Subcutaneous abdominal adipose tissue (tissue), 5 donors: ENCODE results near the gene DHX58.
A peak's percentile ranks its signal among the peaks of the same experiment; 100 is the strongest.

ENCODE experiments used
- H3K27ac ChIP-seq: one replicate; pipeline ENCODE4 v1.7.0; 2013; ENCODE audit warnings: low read depth, mild to moderate bottlenecking, inconsistent platforms, low read length, moderate library complexity
- H3K27me3 ChIP-seq, 5 donors: one replicate each; pipeline ENCODE4 v1.7.0; 2013; ENCODE audit warnings: low read length in 5 of 5, inconsistent platforms in 1 of 5; ENCODE audit not compliant: control insufficient read depth in 5 of 5, insufficient read depth in 4 of 5
- H3K36me3 ChIP-seq, 5 donors: one replicate each; pipeline ENCODE4 v1.7.0; 2013; ENCODE audit warnings: low read length in 5 of 5; ENCODE audit not compliant: control insufficient read depth in 5 of 5, insufficient read depth in 5 of 5
- H3K4me1 ChIP-seq, 5 donors: one replicate each; pipeline ENCODE4 v1.7.0; 2013; ENCODE audit warnings: low read length in 5 of 5, mild to moderate bottlenecking in 3 of 5, moderate library complexity in 1 of 5; ENCODE audit not compliant: control insufficient read depth in 5 of 5, insufficient read depth in 5 of 5
- H3K4me3 ChIP-seq, 5 donors: one replicate each; pipeline ENCODE4 v1.7.0; 2013; ENCODE audit warnings: low read length in 5 of 5, low read depth in 1 of 5
- H3K9ac ChIP-seq, 5 donors: one replicate each; pipeline ENCODE4 v1.7.0; 2013; ENCODE audit warnings: low read length in 5 of 5, mild to moderate bottlenecking in 4 of 5, moderate library complexity in 3 of 5
- H3K9me3 ChIP-seq, 5 donors: one replicate each; pipeline ENCODE4 v1.7.0; 2013; ENCODE audit warnings: low read length in 5 of 5; ENCODE audit not compliant: control insufficient read depth in 5 of 5
- donor health status: healthy.
- donor health status: healthy.
- donor health status: healthy.
- donor health status: healthy.
- donor health status: healthy.

DHX58 gene

DNA sequence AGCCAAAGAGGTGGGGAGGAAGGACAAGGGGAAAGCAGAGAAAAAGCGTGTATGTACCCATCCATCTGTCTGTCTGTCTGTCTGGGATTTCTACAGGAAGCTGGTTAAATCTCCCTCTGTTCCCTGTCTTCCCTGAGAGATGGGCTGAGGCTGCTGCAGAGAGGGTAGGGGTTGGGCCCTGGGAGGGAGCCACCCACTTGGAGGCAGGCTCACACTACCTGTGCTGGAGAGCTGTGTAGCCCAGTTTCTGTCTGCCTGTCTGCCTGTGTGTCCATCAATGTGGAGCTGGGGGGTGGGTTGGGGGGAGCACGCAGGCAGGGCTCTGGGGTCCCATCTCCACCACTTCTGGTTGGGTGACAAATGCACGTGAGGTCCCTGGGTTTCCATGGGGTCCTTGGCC, 43.5 kb downstream of the DHX58 start:
- Histone ChIP-seq H3K9ac (no peak overlapping the region), H3K4me1 (peaks cover 0 to 24% (median 20%) of the 10 kb centered on the region in 5 donors), H3K36me3 (no peaks in the 10 kb centered on the region), H3K4me3 (no peak overlapping the region), H3K27me3 (peaks cover 28 to 43% (median 30%) of the 10 kb centered on the region in 5 donors), H3K9me3 (no peaks in the 10 kb centered on the region), H3K27ac (no peak overlapping the region)

DNA sequence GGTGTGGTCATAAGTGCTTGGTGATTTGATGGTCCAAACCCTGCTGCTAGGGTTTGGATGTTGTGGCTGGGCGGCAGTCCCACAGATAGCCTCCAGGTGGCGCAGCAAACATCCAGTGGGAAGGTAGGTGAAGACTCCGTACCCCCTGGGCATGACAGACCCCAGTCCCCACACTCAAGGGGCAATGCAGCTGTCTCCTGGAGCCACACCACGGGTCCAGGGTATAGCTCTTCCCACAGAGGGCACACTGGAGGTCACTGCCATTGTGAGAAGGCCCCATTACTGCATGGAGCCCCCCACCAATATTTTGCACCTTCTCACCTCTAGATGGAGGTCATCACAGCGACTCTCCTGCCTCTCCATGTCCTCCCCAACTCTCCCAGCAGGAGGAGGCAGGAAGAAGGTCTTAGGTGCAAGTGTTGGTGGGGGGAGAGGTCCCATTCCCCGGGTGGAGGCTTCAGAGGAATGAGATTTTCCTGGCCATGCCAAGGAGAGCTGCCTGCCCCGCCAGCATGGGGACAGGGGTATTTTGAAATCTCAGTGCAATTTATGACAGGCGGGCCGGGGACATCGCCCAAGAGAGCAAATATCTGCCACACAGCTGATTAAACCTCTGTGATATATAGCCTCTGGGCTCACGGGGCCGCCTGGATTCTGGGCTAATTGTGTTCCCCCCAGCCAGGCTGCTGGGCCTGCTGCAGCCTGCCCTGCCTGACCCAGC, 45.0 kb downstream of the DHX58 start:
- Histone ChIP-seq H3K27ac (no peak overlapping the region), H3K4me3 (peak overlapping the region in 1 of 5 donors; percentile 9), H3K36me3 (no peaks in the 10 kb centered on the region), H3K9me3 (no peaks in the 10 kb centered on the region), H3K9ac (no peak overlapping the region), H3K4me1 (peaks cover 0 to 29% (median 17%) of the 10 kb centered on the region in 5 donors), H3K27me3 (peaks cover 19 to 34% (median 24%) of the 10 kb centered on the region in 5 donors)

DNA sequence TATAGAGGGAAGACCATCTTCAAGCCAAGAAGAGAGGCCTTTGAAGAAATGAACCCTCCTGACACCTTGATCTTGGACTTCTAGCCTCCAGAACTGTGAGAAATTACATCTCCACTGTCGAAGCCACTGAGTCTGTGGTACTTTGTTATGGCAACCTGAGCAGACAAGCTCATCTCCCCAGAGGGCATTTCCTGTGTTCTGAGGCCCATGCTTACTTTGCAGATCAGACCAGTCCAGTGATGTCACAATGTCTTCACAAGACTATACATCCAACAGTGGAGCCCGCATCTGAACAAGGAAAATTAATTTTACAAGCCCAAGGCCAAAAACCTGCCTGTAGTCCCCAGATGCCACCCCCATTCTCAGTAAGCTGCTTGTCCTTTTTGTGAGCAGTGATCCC, 47.3 kb downstream of the DHX58 start:
- H3K4me1 ChIP-seq: peaks cover 0 to 19% (median 9%) of the 10 kb centered on the region in 5 donors
- H3K36me3 ChIP-seq: no peaks in the 10 kb centered on the region
- no peak overlapping the region for H3K27ac ChIP-seq
- no peaks in the 10 kb centered on the region for H3K9me3 ChIP-seq
- H3K4me3 ChIP-seq: no peak overlapping the region
- no peak overlapping the region for H3K9ac ChIP-seq
- H3K27me3 ChIP-seq: peaks cover 0 to 18% (median 5%) of the 10 kb centered on the region in 5 donors

DNA sequence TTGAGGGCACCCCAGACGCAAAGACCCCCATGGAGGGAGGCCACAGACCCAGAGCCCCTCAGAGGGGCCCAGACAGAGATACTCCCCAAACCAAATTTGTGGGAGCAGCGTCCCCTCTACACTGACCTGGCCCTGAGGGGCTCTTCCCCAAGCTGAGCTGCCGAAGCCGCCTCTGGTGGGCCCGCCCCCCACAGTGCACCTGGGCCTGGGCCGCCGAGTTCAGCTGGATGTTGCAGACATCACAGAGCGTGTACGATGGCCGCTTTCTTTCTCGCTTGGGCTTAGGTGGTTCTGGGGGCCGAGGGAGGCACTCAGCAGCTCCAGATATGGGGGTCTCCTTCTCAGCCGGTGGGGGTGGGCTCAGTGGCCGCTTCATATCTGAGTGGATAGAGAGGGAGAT, 49.8 kb downstream of the DHX58 start:
- H3K4me1 ChIP-seq: peaks cover 0 to 16% (median 4%) of the 10 kb centered on the region in 5 donors
- no peaks in the 10 kb centered on the region for H3K9me3 ChIP-seq
- H3K27ac ChIP-seq: no peak overlapping the region
- H3K4me3 ChIP-seq: no peak overlapping the region
- H3K36me3 ChIP-seq: no peaks in the 10 kb centered on the region
- peaks cover 0 to 20% (median 8%) of the 10 kb centered on the region in 5 donors for H3K27me3 ChIP-seq
- H3K9ac ChIP-seq: no peak overlapping the region

DNA sequence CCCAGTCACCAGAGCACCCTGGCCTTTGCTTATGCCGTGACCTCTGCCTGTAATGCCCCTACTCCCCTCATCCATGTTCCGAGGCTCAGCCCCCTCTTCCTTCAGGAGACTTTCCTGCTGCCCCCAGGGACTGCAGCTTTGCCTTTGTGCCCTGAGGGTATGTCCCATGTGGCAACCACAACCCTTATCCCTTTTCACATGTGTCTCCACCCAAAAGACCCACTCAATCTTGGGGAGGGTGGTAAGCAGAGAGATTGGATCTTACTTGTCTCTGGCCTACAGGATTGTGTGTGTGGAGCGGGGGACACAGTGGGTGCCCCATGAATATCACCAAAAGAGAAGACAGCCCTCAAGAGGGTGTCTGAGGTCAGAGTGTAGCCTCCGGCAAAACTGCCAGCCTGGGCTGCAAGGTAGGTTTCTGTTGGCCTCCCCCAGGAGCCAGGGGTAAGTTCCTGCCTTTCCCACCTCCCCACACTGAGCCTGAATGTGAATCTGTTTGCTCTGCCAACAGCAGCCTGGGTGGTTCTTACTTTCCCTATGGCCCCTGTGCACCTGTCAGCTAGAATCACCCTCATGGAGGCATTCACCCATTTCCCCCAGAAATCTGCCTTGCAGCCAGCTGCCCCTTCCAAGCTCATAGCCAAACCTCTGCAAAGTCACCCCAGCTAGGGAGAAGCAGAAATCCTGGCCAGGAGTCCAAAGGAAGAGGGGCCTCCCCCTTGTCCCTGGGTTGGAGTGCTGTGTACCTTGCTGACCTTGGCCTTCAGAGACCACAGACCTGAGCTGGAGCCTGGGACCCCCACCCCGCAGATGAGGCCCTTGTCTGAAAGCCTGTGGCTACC, 50.6 kb downstream of the DHX58 start:
- no peak overlapping the region for H3K27ac ChIP-seq
- no peaks in the 10 kb centered on the region for H3K9me3 ChIP-seq
- H3K27me3 ChIP-seq: peaks cover 0 to 20% (median 8%) of the 10 kb centered on the region in 5 donors
- H3K36me3 ChIP-seq: no peaks in the 10 kb centered on the region
- H3K9ac ChIP-seq: peak overlapping the region in 1 of 5 donors; percentile 12
- H3K4me3 ChIP-seq: no peak overlapping the region
- peaks cover 0 to 11% (median 0%) of the 10 kb centered on the region in 5 donors for H3K4me1 ChIP-seq

DNA sequence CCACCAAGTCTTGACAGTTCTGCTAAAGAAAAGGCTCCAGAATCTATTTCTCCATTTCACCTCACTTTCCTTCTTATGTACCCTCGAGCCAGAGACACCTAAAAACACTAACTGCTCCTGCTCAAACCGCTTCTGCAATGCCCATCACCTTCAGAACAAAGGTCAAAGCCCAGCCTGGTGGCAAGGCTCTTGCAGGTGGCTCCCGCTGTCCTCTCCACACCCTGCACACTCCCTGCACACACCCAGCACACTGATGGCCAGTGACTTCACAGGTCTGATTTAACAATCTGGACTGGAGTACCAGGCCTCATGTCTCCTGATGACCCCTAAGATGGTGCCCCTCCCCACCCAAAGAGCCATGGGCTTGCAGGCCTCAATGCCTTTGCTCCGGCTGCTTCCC, 52.3 kb downstream of the DHX58 start:
- Histone ChIP-seq H3K4me1 (peaks cover 0 to 11% (median 0%) of the 10 kb centered on the region in 5 donors), H3K4me3 (no peak overlapping the region), H3K9ac (no peak overlapping the region), H3K27ac (no peak overlapping the region), H3K27me3 (peaks cover 0 to 19% (median 9%) of the 10 kb centered on the region in 5 donors), H3K36me3 (no peaks in the 10 kb centered on the region), H3K9me3 (no peaks in the 10 kb centered on the region)

DNA sequence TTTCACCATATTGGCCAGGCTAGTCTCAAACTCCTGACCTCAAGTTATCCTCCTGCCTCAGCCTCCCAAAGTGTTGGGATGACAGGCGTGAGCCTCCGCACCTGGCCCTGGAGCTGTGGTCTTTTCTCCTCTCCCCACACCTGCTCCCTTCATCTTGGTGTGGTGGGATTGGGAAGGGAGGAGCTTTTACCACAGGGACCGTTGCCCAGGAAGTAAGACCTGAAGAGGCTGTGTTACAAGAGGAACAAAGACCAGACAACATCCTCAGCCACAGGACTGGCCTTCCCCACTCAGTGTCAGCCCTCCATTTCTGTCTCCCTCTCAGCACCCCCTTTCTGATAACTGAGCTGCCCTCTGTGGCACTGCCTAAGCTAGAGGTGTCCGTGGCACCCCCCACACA, 52.7 kb downstream of the DHX58 start:
- Histone ChIP-seq H3K4me1 (peaks cover 0 to 11% (median 0%) of the 10 kb centered on the region in 5 donors), H3K9me3 (no peaks in the 10 kb centered on the region)

GRCh38 chr17:42058063-42058462, 54.5 kb downstream of the DHX58 start:
- H3K36me3 ChIP-seq: no peaks in the 10 kb centered on the region
- peaks cover 13 to 35% (median 27%) of the 10 kb centered on the region in 5 donors for H3K27me3 ChIP-seq
- no peaks in the 10 kb centered on the region for H3K9me3 ChIP-seq
- H3K4me3 ChIP-seq: no peak overlapping the region
- H3K9ac ChIP-seq: no peak overlapping the region
- no peak overlapping the region for H3K27ac ChIP-seq
- H3K4me1 ChIP-seq: peaks cover 0 to 1% (median 0%) of the 10 kb centered on the region in 5 donors

More for the DNA sequence above, 52.7 kb downstream of the DHX58 start:
- H3K27ac ChIP-seq: no peak overlapping the region
- no peak overlapping the region for H3K4me3 ChIP-seq
- H3K9ac ChIP-seq: no peak overlapping the region
- no peaks in the 10 kb centered on the region for H3K36me3 ChIP-seq
- H3K27me3 ChIP-seq: peaks cover 0 to 22% (median 14%) of the 10 kb centered on the region in 5 donors

GRCh38 chr17:42056635-42057034, 55.9 kb downstream of the DHX58 start:
- Histone ChIP-seq H3K9me3 (no peaks in the 10 kb centered on the region), H3K27ac (no peak overlapping the region), H3K9ac (no peak overlapping the region), H3K4me3 (no peak overlapping the region), H3K36me3 (no peaks in the 10 kb centered on the region), H3K27me3 (peaks cover 19 to 38% (median 22%) of the 10 kb centered on the region in 5 donors), H3K4me1 (no peaks in the 10 kb centered on the region)

DNA sequence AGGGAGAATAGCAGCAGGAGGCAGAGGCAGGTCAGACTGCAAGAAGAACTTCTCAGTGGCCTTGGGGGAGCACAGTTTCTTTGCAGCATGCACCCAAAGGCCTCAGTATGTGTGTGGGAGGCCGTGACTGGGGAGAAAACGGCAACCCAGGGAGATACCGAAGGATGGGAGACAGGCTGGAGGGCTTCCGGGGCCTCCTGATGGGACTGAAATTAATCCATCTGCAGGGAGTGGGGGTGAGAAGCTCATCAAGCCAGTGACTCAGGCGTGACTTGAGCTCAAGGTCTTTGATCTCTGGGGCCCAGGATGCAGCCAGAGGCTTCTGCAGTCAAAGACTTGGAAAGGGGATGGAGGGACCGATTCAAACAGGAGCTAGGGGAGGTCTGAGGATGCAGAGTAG, 57.0 kb downstream of the DHX58 start:
- Histone ChIP-seq H3K9me3 (no peaks in the 10 kb centered on the region), H3K4me3 (no peak overlapping the region), H3K36me3 (no peaks in the 10 kb centered on the region), H3K4me1 (peaks cover 0 to 5% (median 5%) of the 10 kb centered on the region in 5 donors), H3K27ac (no peak overlapping the region), H3K27me3 (peaks cover 18 to 38% (median 22%) of the 10 kb centered on the region in 5 donors), H3K9ac (no peak overlapping the region)
